KMS-11 (cell line): ENCODE measurements around the gene VAV2.
"Not testable (repeated sequence)": the region's sequence is repeated elsewhere in the genome, so short reads cannot be mapped to it uniquely, and the experiment has no call there.

ENCODE experiments used
- H2AFZ ChIP-seq: fragments of 200-600 bp; sonication (generic); 2 replicates; pipeline ENCODE4 v1.6.1; 2016; ENCODE audit warnings: antibody characterized with exemption, mixed run types, low read depth
- H3K27ac ChIP-seq: fragments of 200-600 bp; sonication (generic); 2 replicates; pipeline ENCODE4 v1.6.1; 2016; ENCODE audit warnings: mild to moderate bottlenecking, mixed run types
- H3K27me3 ChIP-seq: fragments of 200-600 bp; sonication (generic); 2 replicates; pipeline ENCODE4 v1.6.1; 2017; ENCODE audit warnings: mild to moderate bottlenecking, low read depth, mixed run types, moderate library complexity; ENCODE audit not compliant: insufficient read depth
- H3K36me3 ChIP-seq: fragments of 200-600 bp; sonication (generic); 2 replicates; pipeline ENCODE4 v1.6.1; 2017; ENCODE audit warnings: mild to moderate bottlenecking, mixed run types; ENCODE audit not compliant: insufficient read depth
- H3K4me1 ChIP-seq: fragments of 200-600 bp; sonication (generic); 2 replicates; pipeline ENCODE4 v1.6.1; 2016; ENCODE audit warnings: mild to moderate bottlenecking, low read depth, mixed run types; ENCODE audit not compliant: poor library complexity, severe bottlenecking
- H3K4me2 ChIP-seq: fragments of 200-600 bp; sonication (generic); 2 replicates; pipeline ENCODE4 v1.7.0; 2016; ENCODE audit warnings: mild to moderate bottlenecking, mixed run types
- H3K4me3 ChIP-seq: fragments of 200-600 bp; sonication (generic); IDR thresholded peaks from 2 replicates; pipeline ENCODE4 v1.6.1; 2017; ENCODE audit warnings: low read depth, low read length, mixed read lengths; ENCODE audit not compliant: insufficient read depth
- H3K79me2 ChIP-seq: fragments of 200-600 bp; sonication (generic); 2 replicates; pipeline ENCODE4 v1.6.1; 2016; ENCODE audit warnings: low read depth, mixed run types; ENCODE audit not compliant: insufficient read depth
- H3K9ac ChIP-seq: fragments of 200-600 bp; sonication (generic); 2 replicates; pipeline ENCODE4 v1.6.1; 2016; ENCODE audit warnings: mild to moderate bottlenecking, mixed run types
- H4K20me1 ChIP-seq: fragments of 200-600 bp; sonication (generic); 2 replicates; pipeline ENCODE4 v1.6.1; 2016; ENCODE audit warnings: mild to moderate bottlenecking, mixed run types; ENCODE audit not compliant: insufficient read depth
- TF ChIP-seq, protein P1 (sequence below): fragments of 200-600 bp; sonication (generic); conservative IDR thresholded peaks from 2 replicates; pipeline ENCODE4 v1.6.1; 2017; ENCODE audit warnings: low read depth, mild to moderate bottlenecking, antibody characterized with exemption, low read length, moderate library complexity, mixed read lengths

The VAV2 gene

DNA sequence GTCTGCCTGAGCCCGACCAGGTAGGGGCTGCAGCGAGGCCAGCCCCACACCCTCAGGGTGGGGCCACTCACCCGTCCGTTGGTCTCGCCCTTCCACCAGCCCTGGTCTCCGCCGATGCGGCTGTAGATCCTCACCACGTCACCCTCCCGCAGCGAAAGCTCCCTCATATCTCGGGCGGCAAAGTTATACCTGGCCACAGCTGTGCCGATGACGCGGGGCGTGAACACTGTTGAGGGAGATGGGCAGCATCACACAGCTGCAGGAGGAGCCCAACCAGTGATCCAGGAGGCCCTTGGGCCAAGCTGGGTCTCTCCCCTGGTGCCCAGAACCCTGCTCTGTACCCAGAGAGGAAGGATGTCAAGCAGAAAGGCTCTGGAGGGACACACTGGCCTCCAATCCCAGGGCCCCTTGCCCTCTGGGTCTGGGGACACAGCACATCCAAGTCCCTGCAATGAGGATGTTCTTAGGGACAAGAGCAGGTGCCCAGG, 223.7 kb downstream of the VAV2 start:
- no peaks in the 10 kb centered on the region for H3K36me3 ChIP-seq

DNA sequence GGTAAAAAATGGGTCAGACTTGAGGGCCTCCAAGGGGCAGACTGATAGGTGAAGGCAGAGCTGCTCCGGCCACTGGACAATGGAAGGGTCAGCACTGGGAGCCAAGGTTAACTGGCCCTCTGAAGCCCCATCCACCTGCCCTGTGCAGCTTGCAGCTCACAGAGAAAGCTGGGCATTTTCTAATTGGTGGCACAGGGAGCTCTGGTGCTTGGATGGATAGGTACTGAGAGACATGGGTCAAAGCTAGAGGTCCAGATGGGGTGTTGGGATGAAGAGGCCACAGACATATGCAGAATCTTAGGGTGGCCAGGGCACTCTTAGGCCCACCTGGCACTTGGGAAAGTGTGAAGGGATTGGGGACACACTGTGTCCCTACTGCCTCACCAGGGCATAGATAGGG, 224.5 kb downstream of the VAV2 start:
- no peak overlapping the region for H3K4me2 ChIP-seq
- no peaks in the 10 kb centered on the region for H3K36me3 ChIP-seq
- no peak overlapping the region for H2AFZ ChIP-seq
- H3K27me3 ChIP-seq = no peaks in the 10 kb centered on the region
- no peak overlapping the region for H3K27ac ChIP-seq
- no peaks in the 10 kb centered on the region for H3K4me1 ChIP-seq
- no peaks in the 10 kb centered on the region for H4K20me1 ChIP-seq
- no peak overlapping the region for H3K4me3 ChIP-seq
- H3K79me2 ChIP-seq = no peaks in the 10 kb centered on the region
- H3K9ac ChIP-seq = no peak overlapping the region
- TF ChIP-seq, protein P1, sequence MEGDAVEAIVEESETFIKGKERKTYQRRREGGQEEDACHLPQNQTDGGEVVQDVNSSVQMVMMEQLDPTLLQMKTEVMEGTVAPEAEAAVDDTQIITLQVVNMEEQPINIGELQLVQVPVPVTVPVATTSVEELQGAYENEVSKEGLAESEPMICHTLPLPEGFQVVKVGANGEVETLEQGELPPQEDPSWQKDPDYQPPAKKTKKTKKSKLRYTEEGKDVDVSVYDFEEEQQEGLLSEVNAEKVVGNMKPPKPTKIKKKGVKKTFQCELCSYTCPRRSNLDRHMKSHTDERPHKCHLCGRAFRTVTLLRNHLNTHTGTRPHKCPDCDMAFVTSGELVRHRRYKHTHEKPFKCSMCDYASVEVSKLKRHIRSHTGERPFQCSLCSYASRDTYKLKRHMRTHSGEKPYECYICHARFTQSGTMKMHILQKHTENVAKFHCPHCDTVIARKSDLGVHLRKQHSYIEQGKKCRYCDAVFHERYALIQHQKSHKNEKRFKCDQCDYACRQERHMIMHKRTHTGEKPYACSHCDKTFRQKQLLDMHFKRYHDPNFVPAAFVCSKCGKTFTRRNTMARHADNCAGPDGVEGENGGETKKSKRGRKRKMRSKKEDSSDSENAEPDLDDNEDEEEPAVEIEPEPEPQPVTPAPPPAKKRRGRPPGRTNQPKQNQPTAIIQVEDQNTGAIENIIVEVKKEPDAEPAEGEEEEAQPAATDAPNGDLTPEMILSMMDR = no peak

More for the DNA sequence above, 223.7 kb downstream of the VAV2 start:
- Histone ChIP-seq H2AFZ (no peak overlapping the region), H4K20me1 (no peaks in the 10 kb centered on the region), H3K27ac (no peak overlapping the region), H3K27me3 (no peaks in the 10 kb centered on the region), H3K4me2 (no peak overlapping the region), H3K4me3 (no peak overlapping the region), H3K9ac (no peak overlapping the region), H3K4me1 (no peaks in the 10 kb centered on the region), H3K79me2 (no peaks in the 10 kb centered on the region)
- TF ChIP-seq, protein P1 = no peak

DNA sequence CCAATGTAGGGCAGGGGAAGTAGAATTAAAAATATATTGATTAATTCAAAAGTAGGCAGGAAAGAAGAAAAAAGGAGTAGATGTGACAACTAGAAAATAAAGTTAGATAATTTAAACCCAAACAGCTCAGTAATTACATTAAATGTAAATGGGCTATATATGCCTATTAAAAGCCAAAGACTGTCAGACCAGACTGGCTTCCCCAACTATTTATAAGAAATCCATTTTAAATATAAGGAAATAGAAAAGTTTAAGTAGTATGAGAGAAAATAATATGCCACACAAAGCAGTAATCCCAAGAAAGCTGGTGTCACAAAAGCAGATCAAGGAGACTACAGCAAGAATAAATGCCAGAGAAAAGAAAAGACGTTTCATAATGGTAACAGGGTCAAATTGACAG, 225.1 kb downstream of the VAV2 start:
- Histone ChIP-seq H3K79me2 (no peaks in the 10 kb centered on the region), H2AFZ (no peak overlapping the region), H4K20me1 (no peaks in the 10 kb centered on the region), H3K27ac (no peak overlapping the region), H3K27me3 (no peaks in the 10 kb centered on the region), H3K9ac (no peak overlapping the region), H3K4me1 (no peaks in the 10 kb centered on the region), H3K4me3 (no peak overlapping the region), H3K4me2 (no peak overlapping the region), H3K36me3 (no peaks in the 10 kb centered on the region)
- TF ChIP-seq, protein P1 = no peak

DNA sequence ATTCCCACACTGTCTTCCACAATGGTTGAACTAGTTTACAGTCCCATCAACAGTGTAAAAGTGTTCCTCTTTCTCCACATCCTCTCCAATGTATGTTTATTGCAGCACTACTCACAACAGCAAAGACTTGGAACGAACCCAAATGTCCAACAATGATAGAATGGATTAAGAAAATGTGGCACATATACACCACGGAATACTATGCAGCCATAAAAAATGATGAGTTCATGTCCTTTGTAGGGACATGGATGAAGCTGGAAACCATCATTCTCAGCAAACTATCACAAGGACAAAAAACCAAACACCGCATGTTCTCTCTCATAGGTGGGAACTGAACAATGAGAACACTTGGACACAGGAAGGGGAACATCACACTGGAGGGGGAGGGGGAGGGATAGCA, 225.9 kb downstream of the VAV2 start:
- not testable (repeated sequence) for H3K27ac ChIP-seq, H3K79me2 ChIP-seq, H3K4me3 ChIP-seq, H3K4me1 ChIP-seq, H3K4me2 ChIP-seq, H3K9ac ChIP-seq, H4K20me1 ChIP-seq, H3K36me3 ChIP-seq, H2AFZ ChIP-seq, H3K27me3 ChIP-seq

DNA sequence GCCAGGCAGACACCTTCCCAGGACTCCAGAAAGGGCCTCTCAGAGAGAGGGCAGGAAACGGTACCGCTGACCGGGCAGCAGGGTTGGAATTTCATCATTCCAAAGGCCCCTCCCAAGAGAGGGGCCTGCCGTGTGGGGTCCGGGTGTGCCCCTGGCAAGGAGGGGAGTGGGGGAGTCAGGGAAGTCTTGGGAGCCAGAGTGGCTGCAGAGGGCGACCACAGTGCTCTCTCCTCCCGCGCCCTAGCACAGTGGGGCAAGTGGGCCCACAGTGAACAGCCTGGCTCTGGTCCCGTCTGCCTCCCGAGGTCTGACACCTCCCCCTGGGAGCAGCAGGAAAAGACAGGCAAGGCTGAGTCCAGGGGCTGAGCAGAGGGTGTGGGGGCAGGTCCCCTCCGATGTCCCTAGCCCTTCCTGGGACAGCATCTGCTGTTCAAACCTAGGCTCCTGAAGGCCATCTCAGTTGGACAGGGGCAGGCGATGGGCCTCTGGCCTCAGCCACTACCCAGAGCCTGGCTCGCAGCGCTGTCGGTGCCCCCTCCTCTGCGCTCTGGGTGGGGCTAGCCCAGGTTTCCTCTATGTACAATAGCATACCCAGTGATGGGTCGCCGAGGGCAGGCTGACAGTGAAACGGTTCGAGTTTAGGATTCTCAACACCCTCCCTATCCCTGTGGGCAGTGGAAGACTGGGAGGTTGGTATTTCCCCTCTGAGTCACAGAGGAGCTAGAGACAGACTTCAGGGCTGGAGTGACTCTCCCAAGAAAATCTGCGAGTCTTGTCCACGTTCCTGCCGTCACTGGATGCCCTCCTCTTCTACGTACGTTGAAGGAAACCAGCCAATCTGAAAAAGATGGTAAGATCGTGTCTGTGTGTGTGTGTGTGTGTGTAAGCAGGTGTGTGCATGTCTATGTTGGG, 228.6 kb downstream of the VAV2 start:
- Histone ChIP-seq H3K9ac (no peak overlapping the region), H4K20me1 (no peaks in the 10 kb centered on the region), H3K36me3 (no peaks in the 10 kb centered on the region), H3K27me3 (no peaks in the 10 kb centered on the region; the same call in 1 of the 2 replicates), H3K27ac (no peak overlapping the region), H3K4me2 (no peak overlapping the region), H3K4me3 (no peak overlapping the region), H2AFZ (no peak overlapping the region), H3K79me2 (no peaks in the 10 kb centered on the region), H3K4me1 (no peaks in the 10 kb centered on the region)
- TF ChIP-seq, protein P1 = no peak
